H1 (cell line): ENCODE data around the gene OR2T35. TPM values are rescaled to one million over a fixed set of nuclear protein-coding genes. Genes with fewer than 3 reads are reported as not detected.

Experiments
- CBX5 ChIP-seq: fragments of 300-800, 300-1000 bp; sonication (generic); IDR thresholded peaks from 2 replicates; pipeline ENCODE4 v1.7.1; 2016; ENCODE audit warnings: antibody characterized with exemption, low read length, low read depth
- NRF1 ChIP-seq: IDR thresholded peaks from 2 replicates; pipeline ENCODE4 v1.6.1; 2011; ENCODE audit warnings: mild to moderate bottlenecking, low read depth, low read length, improper control_type of control experiment
- RAD21 ChIP-seq, 2 experiments: IDR thresholded peaks in 1 of 2; conservative IDR thresholded peaks in 1 of 2; 2 replicates each; pipeline ENCODE4 v1.6.1; 2011; ENCODE audit warnings: low read depth in 2 of 2, low read length in 2 of 2, improper control_type of control experiment in 1 of 2, inconsistent platforms in 1 of 2, mild to moderate bottlenecking in 1 of 2, moderate library complexity in 1 of 2
- SIRT6 ChIP-seq: IDR thresholded peaks from one replicate; pipeline ENCODE4 v1.7.1; 2012; ENCODE audit warnings: low read length, inconsistent platforms
- polyA plus RNA-seq, 7 experiments: library from polyadenylated mRNA; depleted of rRNA in 3 of 7; stranded (reverse) in 5 of 7; unstranded in 2 of 7; fragments of >200 nt in 5 of 7; fragments of 200-250 nt in 2 of 7; gene quantifications; 1 replicate in 5 of 7; 2 replicates in 1 of 7; 4 replicates in 1 of 7; pipeline versions ENCODE4 v1.2.1 to v1.2.3, GENCODE V29; 2011 to 2013; ENCODE audit warnings: missing spikeins in 2 of 7, mixed read lengths in 2 of 7
- total RNA-seq: library from RNA; stranded (reverse); fragmentation: NEBNext Ultra II Directional; extraction: Animal tissue kit (Norgen Biotek cat#: 25700); gene quantifications from 2 replicates; pipeline ENCODE4 v1.2.1, GENCODE V29; 2021

OR2T35 gene
- total and polyA plus RNA-seq, 2 of the 8 experiments (the other 6 are each of a cell fraction or from before 2014, with no cell fraction given) = not detected

GRCh38 chr1:248590055-248590454 lies 55.0 kb downstream of the OR2T35 start (continued):
- TF ChIP-seq NRF1 (no peak), SIRT6 (no peak), CBX5 (no peak), RAD21 (IDR thresholded peaks at IDR 0.05 in 1 of 2, conservative IDR thresholded peaks at IDR 0.05 in 1 of 2; ENCODE audit: low read depth in 2 of 2, low read length in 2 of 2) (no peak)
